MCF 10A (cell line): Measurements from ENCODE around the gene CASK. TPM values are rescaled to one million over a fixed set of nuclear protein-coding genes. Genes with fewer than 3 reads are reported as not detected.

Source experiments
- BruUV-seq: library from RNA; stranded (reverse); fragments of 400-500 nt; replicated peaks from 2 replicates; lab custom pipeline; 2021; lab: Mats Ljungman, UMichigan
- CTCF ChIA-PET: fragments of 300-600 bp; sonication (Branson Sonifier 250); formaldehyde crosslinking; extraction: SDS; loops from one replicate; lab custom pipeline; 2021; ENCODE audit warnings: antibody characterized with exemption, inconsistent platforms; lab: Yijun Ruan, JAX
- POLR2A ChIA-PET: fragments of 300-600, 350-650 bp; sonication (Branson Sonifier 250); formaldehyde crosslinking; extraction: SDS; loops from one replicate; lab custom pipeline; 2020; ENCODE audit warnings: antibody characterized with exemption, inconsistent platforms; lab: Yijun Ruan, JAX
- DNase-seq: peaks from one replicate; pipeline ENCODE4 v3.0.0-alpha.2; 2018; ENCODE audit not compliant: unreplicated experiment
- H3K27ac Mint-ChIP-seq: one replicate; pipeline ENCODE4 v1.8.0; 2022; ENCODE audit warnings: mild to moderate bottlenecking, low read depth, mixed read lengths; ENCODE audit not compliant: unreplicated experiment
- H3K27me3 Mint-ChIP-seq: one replicate; pipeline ENCODE4 v1.8.0; 2022; ENCODE audit warnings: mixed read lengths; ENCODE audit not compliant: insufficient read depth, unreplicated experiment
- H3K36me3 Mint-ChIP-seq: one replicate; pipeline ENCODE4 v1.8.0; 2022; ENCODE audit warnings: mild to moderate bottlenecking, moderate library complexity, mixed read lengths; ENCODE audit not compliant: insufficient read depth, unreplicated experiment
- H3K4me1 Mint-ChIP-seq: one replicate; pipeline ENCODE4 v1.8.0; 2022; ENCODE audit warnings: mixed read lengths; ENCODE audit not compliant: insufficient read depth, unreplicated experiment
- H3K4me3 Mint-ChIP-seq: one replicate; pipeline ENCODE4 v1.8.0; 2022; ENCODE audit warnings: mild to moderate bottlenecking, moderate library complexity, mixed read lengths; ENCODE audit not compliant: unreplicated experiment
- H3K9me3 Mint-ChIP-seq: one replicate; pipeline ENCODE4 v1.8.0; 2022; ENCODE audit warnings: mixed read lengths; ENCODE audit not compliant: unreplicated experiment
- intact Hi-C: fragments of 100-400 bp; cut with micrococcal nuclease; formaldehyde crosslinking; loops from 2 replicates; pipeline ENCODE4 v1.14.1; 2022
- total RNA-seq: library from RNA; stranded (reverse); gene quantifications from 2 replicates; pipeline ENCODE4 v1.2.3, GENCODE V29; 2022
- TF ChIP-seq, protein P1 (sequence below): fragments of 200-600 bp; IDR thresholded peaks from one replicate; pipeline ENCODE4 v1.8.0; 2022; ENCODE audit warnings: antibody characterized with exemption, mild to moderate bottlenecking; ENCODE audit not compliant: unreplicated experiment

CASK gene
- total RNA-seq, 1 experiment from 2014 or later, result 34.9 TPM

DNA sequence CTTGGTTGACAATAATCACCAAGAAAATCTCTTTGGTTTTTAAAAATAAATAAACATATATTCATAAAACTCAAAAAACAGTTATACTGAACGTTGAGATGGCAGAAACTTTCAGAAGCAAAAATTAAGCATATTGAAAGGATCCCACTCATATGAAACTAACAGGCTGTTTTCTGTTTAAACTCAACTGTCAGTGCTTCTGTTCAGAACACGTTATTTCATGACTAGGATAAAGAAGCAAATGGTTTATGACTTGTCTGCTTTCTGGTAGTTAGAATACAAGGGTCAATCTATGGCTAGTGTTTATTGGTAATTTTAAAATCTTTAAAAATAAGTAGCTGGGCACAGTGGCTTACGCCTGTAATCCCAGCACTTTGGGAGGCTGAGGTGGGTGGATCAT is 195.2 kb downstream of the CASK start:
- H3K4me1 Mint-ChIP-seq, result no peaks in the 10 kb centered on the region
- no peak overlapping the region for H3K4me3 Mint-ChIP-seq
- intact Hi-C loops, result no loop called here
- TF ChIP-seq, protein P1, sequence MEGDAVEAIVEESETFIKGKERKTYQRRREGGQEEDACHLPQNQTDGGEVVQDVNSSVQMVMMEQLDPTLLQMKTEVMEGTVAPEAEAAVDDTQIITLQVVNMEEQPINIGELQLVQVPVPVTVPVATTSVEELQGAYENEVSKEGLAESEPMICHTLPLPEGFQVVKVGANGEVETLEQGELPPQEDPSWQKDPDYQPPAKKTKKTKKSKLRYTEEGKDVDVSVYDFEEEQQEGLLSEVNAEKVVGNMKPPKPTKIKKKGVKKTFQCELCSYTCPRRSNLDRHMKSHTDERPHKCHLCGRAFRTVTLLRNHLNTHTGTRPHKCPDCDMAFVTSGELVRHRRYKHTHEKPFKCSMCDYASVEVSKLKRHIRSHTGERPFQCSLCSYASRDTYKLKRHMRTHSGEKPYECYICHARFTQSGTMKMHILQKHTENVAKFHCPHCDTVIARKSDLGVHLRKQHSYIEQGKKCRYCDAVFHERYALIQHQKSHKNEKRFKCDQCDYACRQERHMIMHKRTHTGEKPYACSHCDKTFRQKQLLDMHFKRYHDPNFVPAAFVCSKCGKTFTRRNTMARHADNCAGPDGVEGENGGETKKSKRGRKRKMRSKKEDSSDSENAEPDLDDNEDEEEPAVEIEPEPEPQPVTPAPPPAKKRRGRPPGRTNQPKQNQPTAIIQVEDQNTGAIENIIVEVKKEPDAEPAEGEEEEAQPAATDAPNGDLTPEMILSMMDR, result no peak
- no TSS peak for BruUV-seq
- peaks cover 21% of the 10 kb centered on the region for H3K27me3 Mint-ChIP-seq
- H3K9me3 Mint-ChIP-seq, result no peaks in the 10 kb centered on the region
- ChIA-PET POLR2A (no interaction called here), CTCF (no interaction called here)
- H3K27ac Mint-ChIP-seq, result no peak overlapping the region
- H3K36me3 Mint-ChIP-seq, result no peaks in the 10 kb centered on the region
- DNase-seq, result no peak

DNA sequence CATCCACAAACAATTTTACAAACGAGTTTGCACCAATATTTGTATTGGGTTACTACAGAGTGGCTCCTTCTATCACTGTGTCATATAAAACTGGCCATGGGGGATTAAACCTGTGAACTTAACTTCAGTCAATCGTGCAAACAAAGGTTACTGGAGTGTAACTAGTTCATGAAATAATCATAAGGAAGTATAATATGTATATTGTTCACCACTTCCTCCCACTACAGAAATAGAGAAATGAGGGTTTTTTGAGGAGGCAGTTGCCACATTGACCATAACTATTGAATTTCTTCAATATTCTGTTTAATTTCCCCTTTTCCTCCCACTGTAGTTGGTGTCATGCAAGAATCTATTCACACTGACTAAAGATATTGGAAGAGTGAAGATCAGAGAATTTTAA is 199.5 kb downstream of the CASK start, which contains the start of gene GPR82:
Gene GPR82 (plus strand): TSS at position 356 of the 400 bp plus-strand sequence. CDS start 2,846 bp downstream, outside the sequence.
- intact Hi-C loops, result no loop called here
- no peak for DNase-seq
- TF ChIP-seq, protein P1, result no peak
- Mint-ChIP-seq H3K4me1 (no peaks in the 10 kb centered on the region), H3K27me3 (peaks cover 51% of the 10 kb centered on the region), H3K36me3 (peaks cover 6% of the 10 kb centered on the region), H3K9me3 (no peaks in the 10 kb centered on the region), H3K27ac (no peak within 1 kb of the TSS), H3K4me3 (no peak within 1 kb of the TSS)
- ChIA-PET CTCF (no interaction called here), POLR2A (no interaction called here)
- no TSS peak for BruUV-seq

DNA sequence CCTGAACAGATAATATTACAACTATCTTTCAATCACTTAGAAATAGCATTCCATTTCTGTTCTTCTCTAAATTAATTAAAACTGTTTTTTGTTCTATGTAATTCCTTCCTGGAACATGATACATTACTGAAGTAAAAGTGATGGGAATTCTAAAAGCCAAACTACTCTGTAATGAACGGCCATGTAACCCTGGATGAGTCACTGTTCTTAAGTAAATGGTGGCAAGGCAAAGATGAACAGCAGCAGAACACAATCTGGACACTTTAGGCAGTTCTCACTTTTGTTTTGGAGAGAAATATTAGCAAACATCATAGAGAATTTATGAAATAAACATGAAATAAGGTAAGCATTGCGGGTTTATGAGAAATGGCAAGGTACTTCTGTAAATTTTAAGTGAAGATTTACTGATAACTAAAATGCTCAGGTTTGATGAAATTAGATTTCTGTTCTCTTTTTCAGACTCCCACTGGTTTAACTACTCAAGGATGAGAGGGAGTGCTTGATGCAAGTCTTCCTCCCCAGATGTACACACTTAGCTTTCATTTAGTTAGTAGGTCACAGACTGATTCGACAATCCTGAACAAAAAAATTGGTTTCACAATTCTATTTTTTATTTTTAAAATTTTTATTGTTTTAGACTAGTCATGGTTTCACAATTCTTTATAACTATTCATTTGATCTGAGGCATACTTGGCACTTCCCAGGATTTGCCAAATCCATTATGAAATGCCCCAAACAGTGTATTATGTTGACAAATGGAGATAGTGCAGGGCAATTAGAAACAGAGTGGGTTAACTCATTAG is 200.3 kb downstream of the CASK start:
- Mint-ChIP-seq H3K27me3 (peaks cover 52% of the 10 kb centered on the region), H3K9me3 (no peaks in the 10 kb centered on the region), H3K4me1 (no peaks in the 10 kb centered on the region), H3K27ac (no peak overlapping the region), H3K4me3 (no peak overlapping the region), H3K36me3 (peaks cover 12% of the 10 kb centered on the region)
- DNase-seq, result peak; percentile 49
- CTCF ChIA-PET, result interaction anchor here (0.6 kb wide), 1 partner anchor 1779 kb away, joined by 3 read pairs; no protein-coding TSS in a partner anchor
- TF ChIP-seq, protein P1, result no peak
- BruUV-seq, result no TSS peak
- intact Hi-C loops, result no loop called here
- POLR2A ChIA-PET, result no interaction called here

DNA sequence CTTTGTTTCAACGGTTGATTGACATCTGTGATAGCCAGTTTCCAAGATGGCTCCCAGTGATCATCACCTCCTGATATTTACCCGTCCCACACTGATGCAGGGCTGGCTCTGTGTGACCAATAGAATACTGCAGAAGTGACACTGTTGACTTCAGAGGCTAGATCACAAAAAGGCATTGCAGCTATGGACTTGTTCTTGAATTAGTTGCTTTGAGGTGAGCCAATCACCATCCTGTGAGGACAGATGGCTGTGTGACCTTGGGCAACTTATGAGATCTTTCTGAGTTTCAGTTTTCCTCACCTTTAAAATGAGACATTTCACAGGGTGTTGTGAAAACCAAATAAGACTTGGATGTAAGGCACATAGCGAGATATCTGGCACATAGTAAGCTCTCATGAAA is 201.1 kb downstream of the CASK start:
- no peaks in the 10 kb centered on the region for H3K9me3 Mint-ChIP-seq

More for the DNA sequence above, 201.1 kb downstream of the CASK start:
- ChIA-PET POLR2A (interaction anchor here (0.7 kb wide), 1 partner anchor 1409 kb away, joined by 3 read pairs; no protein-coding TSS in a partner anchor), CTCF (no interaction called here)
- BruUV-seq, result no TSS peak
- DNase-seq, result no peak
- no peaks in the 10 kb centered on the region for H3K4me1 Mint-ChIP-seq
- TF ChIP-seq, protein P1, result no peak
- peaks cover 51% of the 10 kb centered on the region for H3K27me3 Mint-ChIP-seq
- no peak overlapping the region for H3K4me3 Mint-ChIP-seq
- H3K27ac Mint-ChIP-seq, result no peak overlapping the region
- intact Hi-C loops, result no loop called here
- peaks cover 12% of the 10 kb centered on the region for H3K36me3 Mint-ChIP-seq
